ENCODE measurements around the gene PGK2. TPM values are rescaled to one million over a fixed set of nuclear protein-coding genes. Genes with fewer than 3 reads are reported as not detected.
"Not testable (repeated sequence)": the region's sequence is repeated elsewhere in the genome, so short reads cannot be mapped to it uniquely, and the experiment has no call there.

Gene PGK2
- polyA plus RNA-seq (ENCODE audit: insufficient read depth in 1 of 5, insufficient read length in 5 of 5, low replicate concordance in 1 of 5): not detected
- long read RNA-seq, donor 1: 0 reads
- long read RNA-seq, donor 2: 0 reads
- long read RNA-seq, donor 3: 0 reads
- long read RNA-seq, donor 4: 0 reads
- long read RNA-seq, donor 5: 0 reads
- long read RNA-seq, donor 6: 0 reads
- long read RNA-seq, donor 7: 0 reads
- long read RNA-seq, donor 8: 0 reads

DNA sequence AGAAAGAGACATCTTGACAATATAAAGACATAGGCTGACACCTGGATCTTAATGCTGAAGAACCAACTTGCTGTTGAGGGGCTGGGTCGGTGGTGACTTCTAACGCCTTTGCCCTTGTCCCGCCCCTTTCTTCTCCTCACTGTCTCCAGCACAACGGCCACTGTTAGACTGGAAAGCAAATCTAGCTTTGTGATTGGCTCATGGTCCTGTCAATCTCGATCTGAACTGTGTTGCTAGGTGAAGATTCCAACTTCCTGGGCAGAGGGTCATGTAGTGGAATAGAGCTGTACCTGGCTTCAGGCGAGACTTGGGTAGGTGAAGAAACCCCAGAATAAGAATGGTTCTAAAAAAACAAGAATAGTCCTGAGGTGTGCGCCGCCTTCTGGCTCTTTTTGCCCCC is at the start of gene PGK2:
PGK2 (minus strand) TSS at position 110 of the 400 bp plus-strand sequence; CDS start at position 12, 98 bp downstream.
- no peak for DNase-seq

GRCh38 chr6:49835140-49835539 is 48.1 kb upstream of the PGK2 start:
- DNase-seq: no peak

DNA sequence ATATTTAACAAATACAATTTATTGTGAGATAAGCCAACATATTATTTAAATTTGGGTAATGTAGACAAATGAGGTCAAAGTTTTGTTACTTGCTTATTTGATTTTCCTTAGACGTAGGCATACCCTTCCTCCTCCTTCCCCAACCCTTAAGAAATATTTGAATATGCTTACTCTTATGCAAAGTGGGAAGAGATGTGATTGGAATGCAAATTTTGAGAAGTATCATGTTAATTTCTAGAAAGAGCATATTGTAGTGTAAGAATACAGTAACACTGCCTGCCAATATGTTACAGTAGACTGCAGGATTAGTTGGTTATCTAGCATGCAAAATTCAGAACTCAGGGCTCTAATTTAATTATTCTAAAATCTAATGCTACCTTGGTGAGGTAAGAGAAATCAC is 46.3 kb upstream of the PGK2 start:
- no peak for DNase-seq

DNA sequence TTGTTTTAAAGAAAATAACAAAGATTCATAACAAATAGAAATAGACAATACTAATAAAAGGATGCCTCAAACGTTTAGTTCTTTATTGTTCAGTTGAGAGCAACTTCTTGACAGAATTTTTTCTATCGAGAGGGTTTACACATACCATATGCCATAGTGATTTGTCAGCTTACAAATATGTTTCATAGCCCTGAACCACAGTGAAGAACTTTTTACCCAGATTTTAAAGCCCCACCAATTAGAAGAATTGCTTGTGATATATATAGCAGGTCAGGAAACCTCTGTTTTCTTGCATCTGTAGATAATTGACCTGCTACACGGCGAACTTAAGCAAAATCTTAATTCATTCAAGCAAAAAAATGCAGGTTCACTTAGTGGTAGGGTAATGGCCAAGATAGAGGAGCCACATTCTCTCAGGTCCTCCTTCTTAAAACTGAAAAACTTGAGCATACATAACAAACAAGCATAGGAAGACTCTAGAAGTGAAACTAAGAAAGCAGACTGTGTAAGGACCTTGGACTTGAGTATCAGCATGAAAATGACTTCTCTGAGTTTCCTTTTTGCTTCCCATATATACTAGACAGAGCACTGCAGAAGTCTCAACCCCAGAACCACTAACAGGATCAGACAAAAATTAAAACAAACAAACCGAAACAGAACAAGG is 39.8 kb upstream of the PGK2 start:
- DNase-seq: no peak

DNA sequence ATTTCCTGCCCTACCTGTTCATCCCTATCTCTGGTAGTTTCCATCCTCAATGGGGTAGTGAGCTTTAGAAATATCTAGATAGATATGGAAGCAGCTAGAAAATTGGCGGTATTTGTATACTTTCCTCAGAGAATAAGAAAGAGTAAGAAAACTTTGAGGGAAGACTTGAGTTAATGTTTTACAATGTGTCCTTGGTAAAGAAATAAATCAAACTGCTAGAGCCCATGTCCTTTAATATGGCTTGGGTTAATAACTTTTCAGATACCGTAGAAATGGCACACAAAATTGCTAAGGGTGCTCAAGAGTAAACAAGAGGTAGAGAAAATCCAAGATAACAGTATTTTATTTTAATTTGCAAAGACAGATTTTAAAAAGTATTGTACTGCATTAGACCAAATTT is 28.1 kb upstream of the PGK2 start:
- no peak for DNase-seq

GRCh38 chr6:49813248-49813647 is 26.2 kb upstream of the PGK2 start:
- DNase-seq: no peak

- no peak for DNase-seq
Measured at GRCh38 chr6:49806145-49806544, 19.1 kb upstream of the PGK2 start.

GRCh38 chr6:49805246-49805645 is 18.2 kb upstream of the PGK2 start:
- no peak for DNase-seq

DNA sequence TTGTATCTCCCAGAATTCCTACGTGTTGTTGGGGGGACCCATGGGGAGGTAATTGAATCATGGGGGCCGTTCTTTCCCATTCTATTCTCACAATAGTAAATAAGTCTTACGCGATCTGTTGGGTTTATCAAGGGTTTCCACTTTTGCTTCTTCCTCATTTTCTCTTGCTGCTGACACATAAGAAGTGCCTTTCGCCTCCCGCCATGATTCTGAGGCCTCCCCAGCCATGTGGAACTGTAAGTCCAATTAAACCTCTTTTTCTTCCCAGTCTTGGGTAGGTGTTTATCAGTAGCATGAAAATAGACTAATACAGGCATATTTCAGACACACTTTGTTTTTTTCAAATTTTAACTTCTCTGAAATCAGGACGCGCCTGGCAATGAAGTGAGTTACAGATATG is 14.4 kb upstream of the PGK2 start:
- DNase-seq: no peak

- no peak for DNase-seq
Measured at GRCh38 chr6:49799090-49799489, 12.0 kb upstream of the PGK2 start.

GRCh38 chr6:49796842-49797455 is 9.9 kb upstream of the PGK2 start:
- not testable (repeated sequence) for DNase-seq

DNA sequence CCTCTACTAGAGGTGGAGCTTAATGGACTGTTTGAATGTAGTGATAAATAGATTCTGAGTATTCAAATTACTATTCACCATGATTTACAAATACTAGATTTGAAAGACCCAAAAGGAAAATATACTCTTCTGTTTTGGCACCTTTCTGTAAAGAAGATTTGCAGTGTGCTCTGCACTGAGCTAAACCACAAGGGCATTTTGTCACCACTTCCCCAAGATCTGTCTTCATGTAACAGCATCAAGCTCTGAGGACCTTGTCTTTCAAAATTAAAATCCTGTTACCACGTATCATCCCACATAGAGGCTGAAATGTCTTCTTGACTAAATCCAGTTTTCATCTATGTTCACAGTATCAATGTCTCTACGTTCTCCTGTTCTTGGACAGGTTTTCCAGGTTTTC is 3.3 kb upstream of the PGK2 start:
- no peak for DNase-seq

GRCh38 chr6:49784272-49784671 is 2.8 kb downstream of the PGK2 start:
- no peak for DNase-seq

DNA sequence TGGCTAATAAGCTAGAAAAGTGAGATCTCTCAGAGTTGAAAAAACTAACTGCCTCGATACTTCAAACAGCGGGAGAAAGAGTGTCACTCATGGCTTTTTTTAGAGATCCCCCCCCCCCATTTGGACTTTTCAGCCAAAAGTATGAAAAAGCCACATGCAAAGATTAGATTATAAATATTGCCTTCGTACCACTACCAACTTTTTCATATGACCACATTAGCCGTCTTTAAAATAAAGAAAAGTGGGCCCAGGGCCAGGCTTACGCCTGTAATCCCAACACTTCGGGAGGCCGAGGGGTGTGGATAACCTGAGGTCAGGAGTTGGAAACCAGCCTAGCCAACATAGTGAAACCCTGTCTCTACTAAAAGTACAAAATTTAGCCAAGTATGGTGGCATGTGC is 4.4 kb downstream of the PGK2 start:
- DNase-seq: no peak

- no peak for DNase-seq
Measured at GRCh38 chr6:49782293-49782692, 4.8 kb downstream of the PGK2 start.

DNA sequence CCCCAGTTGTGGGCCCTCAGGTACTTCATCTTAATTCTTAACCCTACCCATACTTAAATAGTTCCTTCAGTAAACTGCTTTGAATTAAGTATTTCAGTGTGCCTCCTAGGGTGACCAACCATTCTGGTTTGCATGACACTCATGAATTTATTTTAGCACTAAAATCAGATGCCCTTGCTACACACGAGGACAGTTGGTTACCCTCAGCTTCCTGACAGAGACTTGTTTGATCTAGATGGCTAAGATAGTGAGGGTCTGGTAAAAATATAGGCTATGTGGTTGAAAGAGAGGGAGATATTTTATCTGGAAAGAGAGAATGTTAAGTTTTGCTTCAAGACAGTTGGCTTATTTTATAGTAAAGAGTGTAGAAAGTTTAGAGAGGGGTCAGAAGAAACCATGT is 10.6 kb downstream of the PGK2 start:
- DNase-seq: no peak

GRCh38 chr6:49775043-49775442 is 12.0 kb downstream of the PGK2 start:
- no peak for DNase-seq

DNA sequence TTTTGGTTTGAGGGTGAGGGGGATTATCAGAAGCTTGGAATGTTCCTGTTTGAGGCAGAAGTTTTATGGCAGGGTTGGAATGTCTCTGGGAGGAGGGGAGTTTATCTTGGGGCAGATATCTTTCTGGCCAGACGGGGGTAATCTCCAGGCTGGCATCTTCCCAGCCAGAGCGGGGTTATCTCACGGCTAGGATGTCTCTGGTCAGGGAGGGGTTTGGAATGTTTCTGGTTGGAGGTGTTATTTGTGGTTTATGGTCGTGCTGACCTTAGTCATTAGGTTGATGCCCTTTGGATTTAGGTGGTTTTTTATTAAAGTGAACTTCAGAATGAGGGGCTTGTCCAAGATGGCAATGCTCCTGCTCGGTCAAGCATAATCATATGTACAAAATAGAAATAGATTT is 14.8 kb downstream of the PGK2 start:
- no peak for DNase-seq

DNA sequence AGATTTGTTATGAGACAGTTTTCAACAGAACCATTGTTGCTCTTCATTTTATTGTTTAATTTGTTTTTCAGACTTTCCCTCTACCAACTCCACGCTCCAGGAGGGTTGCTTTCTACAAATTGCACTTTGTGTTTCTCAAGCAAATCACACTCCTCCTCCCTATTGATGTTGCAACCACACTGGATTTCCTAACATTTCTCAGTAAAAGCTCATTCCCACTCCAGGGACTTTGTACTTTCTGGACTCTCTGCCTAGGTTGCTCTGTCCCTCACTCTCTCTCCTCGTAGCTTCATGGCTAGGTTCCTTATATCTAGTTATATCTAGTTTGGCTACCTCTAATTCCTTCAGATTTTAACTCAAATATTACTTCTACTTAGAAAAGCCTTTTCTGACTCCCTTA is 20.3 kb downstream of the PGK2 start:
- no peak for DNase-seq

DNA sequence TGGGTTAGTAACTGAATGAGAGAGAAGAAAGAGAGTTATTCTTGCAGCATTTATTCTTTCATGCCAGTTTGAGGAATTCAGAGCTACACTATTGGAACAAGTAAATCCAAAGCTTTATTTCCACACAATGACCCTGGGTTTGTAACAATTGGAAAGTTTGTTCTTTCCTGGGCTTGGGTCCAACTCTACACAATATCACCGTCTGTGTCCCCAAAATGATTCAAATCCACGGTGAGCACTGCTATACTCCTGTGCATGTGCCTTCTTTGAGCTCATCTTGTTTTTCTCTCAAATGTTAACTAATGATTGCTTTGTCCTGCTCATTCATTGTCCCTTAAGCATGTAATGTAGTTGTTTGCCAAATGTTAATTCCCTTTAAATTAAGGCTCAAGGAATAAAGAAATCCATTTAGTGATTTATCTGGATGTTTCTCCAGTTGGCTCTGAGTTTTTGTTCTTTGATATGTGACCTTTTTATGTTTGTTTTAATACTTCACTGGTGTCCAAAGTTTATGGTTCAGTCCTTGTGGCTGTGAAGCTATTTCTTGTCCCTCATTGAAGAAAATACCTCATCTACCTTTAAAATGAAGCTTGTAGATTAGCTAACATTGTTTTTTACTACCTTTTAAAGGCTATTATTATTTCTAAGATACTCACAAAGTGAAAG is 22.4 kb downstream of the PGK2 start:
- no peak for DNase-seq

GRCh38 chr6:49744259-49744658 is 42.8 kb downstream of the PGK2 start, which contains the start of gene CRISP3:
Gene CRISP3 (minus strand): TSS chr6:49744388. CDS start chr6:49744367, 21 bp downstream.
- no peak for DNase-seq

GRCh38 chr6:49743429-49743828 is 43.7 kb downstream of the PGK2 start:
- DNase-seq: no peak

DNA sequence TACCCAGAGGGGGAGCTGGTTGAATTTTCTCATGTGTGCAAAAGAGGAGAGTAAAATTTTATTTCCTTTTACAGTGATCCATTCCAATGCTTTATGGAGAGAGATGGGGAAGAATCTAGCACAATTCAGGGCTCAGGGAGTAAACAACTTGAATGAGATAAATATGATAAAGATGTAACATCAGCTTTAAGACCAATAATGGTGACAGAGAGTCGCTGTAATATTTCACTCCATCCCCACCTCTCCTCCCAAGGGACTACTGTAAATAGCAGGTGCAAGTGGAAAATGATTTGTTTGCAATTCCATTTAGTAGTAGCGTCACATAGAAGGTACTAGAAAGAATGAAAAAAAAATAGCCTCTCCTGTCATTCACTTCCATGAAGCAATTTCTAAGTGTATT is 47.7 kb downstream of the PGK2 start:
- DNase-seq: no peak
